K562 (cell line): ENCODE results near the gene ARFGAP1. TPM values are rescaled to one million over a fixed set of nuclear protein-coding genes. Genes with fewer than 3 reads are reported as not detected.
"Not testable (repeated sequence)": the region's sequence is repeated elsewhere in the genome, so short reads cannot be mapped to it uniquely, and the experiment has no call there.

Experiments
- ATAC-seq: fragments of 200-7000 bp; cut with Tn5 transposase; 3 replicates; pipeline ENCODE4 v1.9.1; 2020; ENCODE audit warnings: moderate library complexity
- BruUV-seq: library from RNA; stranded (reverse); fragments of 400-500 nt; replicated peaks from 2 replicates; lab custom pipeline; 2021; lab: Mats Ljungman, UMichigan
- CTCF ChIA-PET: fragments of 300-600 bp; formaldehyde crosslinking; extraction: SDS; loops from one replicate; lab custom pipeline; 2021; ENCODE audit warnings: low intra/inter-chr PET ratio; lab: Yijun Ruan, JAX
- POLR2A ChIA-PET: fragments of 300-600, 350-650 bp; sonication (Branson Sonifier 250); formaldehyde crosslinking; extraction: SDS; loops from one replicate; lab custom pipeline; 2021; ENCODE audit warnings: antibody characterized with exemption, inconsistent platforms; lab: Yijun Ruan, JAX
- DNase-seq, 4 experiments: peaks; one replicate each; pipeline versions ENCODE4 v3.0.0 to v3.0.0-alpha.2; 2011 to 2018; ENCODE audit warnings: low spot score in 3 of 4, mixed read lengths in 3 of 4; ENCODE audit errors: extremely low read depth in 1 of 4
- FAIRE-seq: peaks from 2 replicates; lab custom pipeline; 2011; peaks lifted over from hg19 to GRCh38; lab: Jason Lieb, UNC
- H2AFZ ChIP-seq: 2 replicates; pipeline ENCODE4 v1.6.0; 2011; ENCODE audit warnings: low read depth, low read length, control low read depth, inconsistent platforms
- H3K27ac ChIP-seq: fragments of 200-600 bp; 3 replicates; pipeline ENCODE4 v1.8.0; 2011; ENCODE audit warnings: low read depth, mild to moderate bottlenecking, control low read depth, inconsistent platforms, low read length, moderate library complexity, mixed read lengths; ENCODE audit errors: extremely low read depth
- H3K27me3 ChIP-seq, 2 experiments: fragments of 300-600 bp in 1 of 2; 2 replicates in 1 of 2; 3 replicates in 1 of 2; pipeline versions ENCODE4 v1.6.0 to v1.8.0; 2011; ENCODE audit warnings: inconsistent platforms in 2 of 2, low read length in 2 of 2, mild to moderate bottlenecking in 1 of 2, mixed read lengths in 1 of 2, moderate library complexity in 1 of 2; ENCODE audit not compliant: control insufficient read depth in 2 of 2, insufficient read depth in 2 of 2
- H3K36me3 ChIP-seq: fragments of 300-600 bp; 3 replicates; pipeline ENCODE4 v1.8.0; 2011; ENCODE audit warnings: mild to moderate bottlenecking, low read length, inconsistent platforms; ENCODE audit not compliant: control insufficient read depth, insufficient read depth
- H3K4me1 ChIP-seq, 2 experiments: fragments of 200-600 bp in 1 of 2; replicated peaks in 1 of 2; 2 replicates in 1 of 2; 3 replicates in 1 of 2; pipeline versions ENCODE4 v1.5.1 to v1.8.0; 2011; ENCODE audit warnings: inconsistent platforms in 2 of 2, low read length in 2 of 2, mild to moderate bottlenecking in 1 of 2, mixed read lengths in 1 of 2, moderate library complexity in 1 of 2; ENCODE audit not compliant: control insufficient read depth in 2 of 2, insufficient read depth in 2 of 2
- H3K4me2 ChIP-seq: 2 replicates; pipeline ENCODE4 v1.6.1; 2011; ENCODE audit warnings: low read length, control low read depth, inconsistent platforms, mixed read lengths; ENCODE audit not compliant: insufficient read depth
- H3K4me3 ChIP-seq: fragments of 200-600 bp; sonication (generic), shearing (Covaris generic); 2 replicates; pipeline ENCODE4 v1.5.1; 2016; ENCODE audit warnings: control low read depth, inconsistent platforms
- H3K79me2 ChIP-seq: fragments of 200-600 bp; 3 replicates; pipeline ENCODE4 v1.8.0; 2011; ENCODE audit warnings: low read length, inconsistent platforms; ENCODE audit not compliant: control insufficient read depth, insufficient read depth
- H3K9ac ChIP-seq, 2 experiments: 2 replicates each; pipeline versions ENCODE4 v1.6.0 to v1.6.1; 2011; ENCODE audit warnings: low read depth in 2 of 2, low read length in 2 of 2, control low read depth in 1 of 2, inconsistent platforms in 1 of 2, mild to moderate bottlenecking in 1 of 2, mixed read lengths in 1 of 2; ENCODE audit not compliant: insufficient read depth in 1 of 2
- H3K9me1 ChIP-seq: one replicate; pipeline ENCODE4 v1.6.0; 2011; ENCODE audit warnings: inconsistent platforms, mild to moderate bottlenecking, low read length, moderate library complexity; ENCODE audit not compliant: control insufficient read depth, insufficient read depth
- H3K9me3 ChIP-seq: replicated peaks from 2 replicates; pipeline ENCODE4 v1.5.1; 2011; ENCODE audit warnings: low read depth, low read length, inconsistent platforms; ENCODE audit not compliant: control insufficient read depth, insufficient read depth
- H4K20me1 ChIP-seq: replicated peaks from 2 replicates; pipeline ENCODE4 v1.6.1; 2011; ENCODE audit warnings: low read length, inconsistent platforms, mixed read lengths; ENCODE audit not compliant: control insufficient read depth, insufficient read depth
- CREM ChIP-seq: IDR thresholded peaks from 2 replicates; pipeline ENCODE4 v1.6.1; 2014; ENCODE audit warnings: antibody characterized with exemption, low read depth
- CTCF ChIP-seq, 3 experiments: IDR thresholded peaks in 2 of 3; conservative IDR thresholded peaks in 1 of 3; 2 replicates each; pipeline ENCODE4 v1.5.1; 2011 to 2012; ENCODE audit warnings: low read length in 3 of 3, mild to moderate bottlenecking in 3 of 3, control low read depth in 2 of 3, improper control_type of control experiment in 1 of 3, inconsistent platforms in 1 of 3, low read depth in 1 of 3, mixed read lengths in 1 of 3, moderate library complexity in 1 of 3; ENCODE audit not compliant: insufficient read depth in 2 of 3
- RAD21 ChIP-seq, 2 experiments: fragments of 250-450 bp in 1 of 2; fragments of 450-650 bp in 1 of 2; sonication (Bioruptor Pico) in 1 of 2; formaldehyde crosslinking in 1 of 2; IDR thresholded peaks in 1 of 2; conservative IDR thresholded peaks in 1 of 2; 2 replicates each; pipeline versions ENCODE4 v1.4.0 to v1.8.0; 2020 to 2022; ENCODE audit warnings: mild to moderate bottlenecking in 2 of 2, moderate library complexity in 1 of 2
- REST ChIP-seq, 2 experiments: fragments of 450-650 bp; formaldehyde crosslinking in 1 of 2; IDR thresholded peaks; 2 replicates each; pipeline versions ENCODE4 v1.4.0 to v1.6.1; 2014 to 2020; ENCODE audit warnings: mild to moderate bottlenecking in 2 of 2, borderline replicate concordance in 1 of 2, low read depth in 1 of 2
- SMC3 ChIP-seq: conservative IDR thresholded peaks from 2 replicates; pipeline ENCODE4 v1.6.1; 2011; ENCODE audit warnings: low read depth, low read length, improper control_type of control experiment; ENCODE audit not compliant: insufficient read depth
- WGBS: fragments of 100-300 bp; shearing (Covaris generic); methylation state at CpG from one replicate; pipeline ENCODE4 v1.1.6; 2016; ENCODE audit warnings: low coverage, mixed read lengths; ENCODE audit not compliant: insufficient coverage; ENCODE audit errors: missing lambda C conversion rate; 5-methylcytosine and 5-hydroxymethylcytosine counted together
- in situ Hi-C: fragments of 300-500 bp; cut with MboI; formaldehyde crosslinking; loops from 4 replicates; pipeline ENCODE4 v1.15.0; 2018; ENCODE audit warnings: inconsistent platforms, mixed read lengths
- intact Hi-C: fragments of 100-400 bp; cut with micrococcal nuclease; formaldehyde crosslinking; loops from 2 replicates; pipeline ENCODE4 v1.14.2; 2022
- polyA plus RNA-seq, 8 experiments: library from polyadenylated mRNA; depleted of rRNA in 4 of 8; stranded (reverse) in 5 of 8; unstranded in 3 of 8; fragments of >200 nt; fragmentation: Nextera tagmentation in 2 of 8; fragmentation: Illumina TruSeq in 1 of 8; extraction: Ambion mirVana in 2 of 8; extraction: Trizol in 1 of 8; gene quantifications; 2 replicates each; pipeline versions ENCODE4 v1.2.1 to v1.2.3, GENCODE V29; 2011 to 2014; ENCODE audit warnings: inconsistent platforms in 1 of 8, missing spikeins in 1 of 8
- total RNA-seq, 7 experiments: library from RNA; depleted of rRNA in 6 of 7; stranded (reverse); fragments of >200 nt in 6 of 7; fragmentation: Illumina TruSeq in 2 of 7; extraction: Trizol in 2 of 7; gene quantifications; 2 replicates each; pipeline versions ENCODE4 v1.2.1 to v1.2.3, GENCODE V29; 2011 to 2021; ENCODE audit warnings: low replicate concordance in 1 of 7

ARFGAP1 gene
- total and polyA plus RNA-seq, 9 of the 15 experiments (the other 6 are each of a cell fraction or from before 2014, with no cell fraction given), result 0.53 to 102 (median 33.5) TPM

GRCh38 chr20:63251350-63251749 is 21.3 kb upstream of the ARFGAP1 start:
- not testable (repeated sequence) for BruUV-seq; TF ChIP-seq REST (CRISPR knock-in tag; IDR thresholded peaks at IDR 0.05; ENCODE audit: low read depth)
- CTCF ChIA-PET, result interaction anchor here (0.9 to 1.3 kb wide), 3 partner anchors 21 to 68 kb away, joined by 3 to 6 read pairs (median 3); no protein-coding TSS in a partner anchor
- TF ChIP-seq RAD21 (CRISPR knock-in tag; conservative IDR thresholded peaks at IDR 0.05 in 1 of 2, IDR thresholded peaks at IDR 0.05 in 1 of 2) (peak; percentile 9 to 59; a peak in 2 of 4 replicates), SMC3 (0 out of 2 replicates have a peak, but pooled peaks have one; percentile 12), CREM (peak; percentile 30; the same call in 1 of the 2 replicates), REST (IDR thresholded peaks at IDR 0.05; ENCODE audit: borderline replicate concordance) (peak; percentile 22; the same call in 1 of the 2 replicates), CTCF (IDR thresholded peaks at IDR 0.05 in 2 of 3, conservative IDR thresholded peaks at IDR 0.05 in 1 of 3; ENCODE audit: insufficient read depth in 2 of 3, low read depth in 1 of 3, low read length in 3 of 3) (peak; percentile 43 to 48 (median 46); a peak in 5 of 6 replicates)
- TF ChIP-seq, all 486 proteins: peak for 5; not testable (repeated sequence) for 481
- Histone ChIP-seq H4K20me1 (peaks cover 20% of the 10 kb centered on the region), H3K27me3 (peaks cover 32 to 78% of the 10 kb centered on the region in 2 experiments; a peak in 4 of 5 replicates), H3K4me1 (peaks cover 0 to 45% of the 10 kb centered on the region in 2 experiments; a peak in 2 of 5 replicates)
- H3K4me2 ChIP-seq, H3K27ac ChIP-seq, H3K9me1 ChIP-seq, in situ Hi-C loops, H3K4me3 ChIP-seq, H3K9me3 ChIP-seq, H3K36me3 ChIP-seq, H2AFZ ChIP-seq, ATAC-seq, H3K79me2 ChIP-seq, intact Hi-C loops, H3K9ac ChIP-seq: not testable (repeated sequence)
- DNase-seq (peak in 1 of 4 experiments; percentile 41), FAIRE-seq (peak; percentile 19)
- POLR2A ChIA-PET, result interaction anchor here (0.7 kb wide), 1 partner anchor 266 kb away, joined by 3 read pairs; no protein-coding TSS in a partner anchor
- WGBS, result 1% methylated on average over 12 of the region's 14 CpGs
